Tibial nerve (tissue), 4 donors: ENCODE measurements around the gene ANKRD34C. TPM values are rescaled to one million over a fixed set of nuclear protein-coding genes. Genes with fewer than 3 reads are reported as not detected.

Experiments used
- DNase-seq, 2 donors: peaks; one replicate each; pipeline ENCODE4 v3.0.0-alpha.2; 2019; ENCODE audit warnings: low spot score in 2 of 2
- H3K27ac ChIP-seq, 4 donors: fragments of 200-600 bp; sonication (generic) in 3 of 4; one replicate each; pipeline ENCODE4 v1.5.1; 2017 to 2019; ENCODE audit warnings: mild to moderate bottlenecking in 1 of 4
- H3K27me3 ChIP-seq, 2 donors: fragments of 200-600 bp; sonication (generic) in 1 of 2; one replicate each; pipeline versions ENCODE4 v1.5.1 to v1.6.0; 2017 to 2019
- H3K36me3 ChIP-seq, 3 donors: fragments of 200-600 bp; sonication (generic); one replicate each; pipeline ENCODE4 v1.5.1; 2018 to 2019
- H3K4me1 ChIP-seq, 4 donors: fragments of 200-600 bp; sonication (generic) in 3 of 4; one replicate each; pipeline ENCODE4 v1.5.1; 2017 to 2019
- H3K4me3 ChIP-seq, 4 donors: fragments of 200-600 bp; sonication (generic) in 3 of 4; one replicate each; pipeline ENCODE4 v1.5.1; 2017 to 2019; ENCODE audit warnings: mild to moderate bottlenecking in 1 of 4, moderate library complexity in 1 of 4
- H3K9me3 ChIP-seq, 4 donors: fragments of 200-600 bp; sonication (generic) in 3 of 4; one replicate each; pipeline ENCODE4 v1.5.1; 2017 to 2019
- CTCF ChIP-seq, 5 experiments: fragments of 200-600 bp in 3 of 5; fragments of 450-650 bp in 2 of 5; sonication (generic) in 3 of 5; IDR thresholded peaks; one replicate each; pipeline ENCODE4 v1.5.1; 2016 to 2019; ENCODE audit warnings: antibody characterized with exemption in 5 of 5, mild to moderate bottlenecking in 3 of 5, moderate library complexity in 2 of 5
- EP300 ChIP-seq, 2 donors: sonication (generic); formaldehyde crosslinking; IDR thresholded peaks; one replicate each; pipeline ENCODE4 v1.6.1; 2017; ENCODE audit warnings: antibody characterized with exemption in 2 of 2, mild to moderate bottlenecking in 1 of 2
- POLR2A ChIP-seq, 2 donors: fragments of 450-650 bp; IDR thresholded peaks; one replicate each; pipeline ENCODE4 v1.6.1; 2017; ENCODE audit warnings: antibody characterized with exemption in 2 of 2, mild to moderate bottlenecking in 2 of 2, moderate library complexity in 2 of 2
- WGBS, 2 donors: methylation state at CpG; one replicate each; pipeline ENCODE4 v1.1.5; 2018; 5-methylcytosine and 5-hydroxymethylcytosine counted together
- total RNA-seq, 4 donors: library from RNA; depleted of rRNA; stranded (reverse); fragments of >200 nt; gene quantifications; one replicate each; pipeline ENCODE4 v1.1.0, GENCODE V29; 2016

Gene ANKRD34C
- total RNA-seq, 4 donors from 2014 or later: not detected

- no peaks in the 10 kb centered on the region for H3K9me3 ChIP-seq
- H3K36me3 ChIP-seq: no peaks in the 10 kb centered on the region
- H3K4me1 ChIP-seq: no peaks in the 10 kb centered on the region
- H3K27me3 ChIP-seq: no peaks in the 10 kb centered on the region
- 83 to 90% methylated on average over 7 of the region's 7 CpGs for WGBS, 2 donors
- no peak for DNase-seq
- no peak overlapping the region for H3K4me3 ChIP-seq
- H3K27ac ChIP-seq: no peak overlapping the region
- TF ChIP-seq CTCF (IDR thresholded peaks at IDR 0.05) (no peak), POLR2A (IDR thresholded peaks at IDR 0.05) (no peak), EP300 (IDR thresholded peaks at IDR 0.05) (no peak)
Observed at GRCh38 chr15:79299126-79299840, 16.8 kb downstream of the ANKRD34C start.

- no peaks in the 10 kb centered on the region for H3K27me3 ChIP-seq
- no peak overlapping the region for H3K4me3 ChIP-seq
- H3K9me3 ChIP-seq: no peaks in the 10 kb centered on the region
- no peaks in the 10 kb centered on the region for H3K4me1 ChIP-seq
- H3K36me3 ChIP-seq: no peaks in the 10 kb centered on the region
- no peak for DNase-seq
- 78 to 83% methylated on average over 1 of the region's 1 CpG for WGBS, 2 donors
- no peak overlapping the region for H3K27ac ChIP-seq
- TF ChIP-seq CTCF (IDR thresholded peaks at IDR 0.05) (no peak), EP300 (IDR thresholded peaks at IDR 0.05) (no peak), POLR2A (IDR thresholded peaks at IDR 0.05) (no peak)
Observed at GRCh38 chr15:79299841-79300235, 17.3 kb downstream of the ANKRD34C start.

- 48 to 56% methylated on average over 4 of the region's 4 CpGs for WGBS, 2 donors
Observed at GRCh38 chr15:79307251-79307650, 24.7 kb downstream of the ANKRD34C start.

GRCh38 chr15:79308874-79309273 is 26.4 kb downstream of the ANKRD34C start:
- H3K27me3 ChIP-seq: no peaks in the 10 kb centered on the region
- H3K9me3 ChIP-seq: no peaks in the 10 kb centered on the region
- no peak for DNase-seq
- H3K27ac ChIP-seq: no peak overlapping the region
- H3K4me1 ChIP-seq: peaks cover 0 to 24% (median 7%) of the 10 kb centered on the region in 4 donors
- H3K4me3 ChIP-seq: no peak overlapping the region
- peaks cover 0 to 5% (median 0%) of the 10 kb centered on the region in 3 donors for H3K36me3 ChIP-seq
- 46 to 47% methylated on average over 2 of the region's 2 CpGs for WGBS, 2 donors
- TF ChIP-seq CTCF (IDR thresholded peaks at IDR 0.05): no peak
- no peak for TF ChIP-seq POLR2A (IDR thresholded peaks at IDR 0.05)
- TF ChIP-seq EP300 (IDR thresholded peaks at IDR 0.05): no peak

More at GRCh38 chr15:79307251-79307650, 24.7 kb downstream of the ANKRD34C start:
- H3K4me1 ChIP-seq: peaks cover 0 to 16% (median 6%) of the 10 kb centered on the region in 4 donors
- no peak overlapping the region for H3K4me3 ChIP-seq
- no peak for DNase-seq
- H3K9me3 ChIP-seq: no peaks in the 10 kb centered on the region
- H3K27ac ChIP-seq: no peak overlapping the region
- no peaks in the 10 kb centered on the region for H3K27me3 ChIP-seq
- H3K36me3 ChIP-seq: no peaks in the 10 kb centered on the region
- TF ChIP-seq CTCF (IDR thresholded peaks at IDR 0.05): no peak
- TF ChIP-seq POLR2A (IDR thresholded peaks at IDR 0.05): no peak
- no peak for TF ChIP-seq EP300 (IDR thresholded peaks at IDR 0.05)

- Histone ChIP-seq H3K36me3 (peaks cover 0 to 23% (median 0%) of the 10 kb centered on the region in 3 donors), H3K4me3 (peak overlapping the region; percentile 60 to 68 (median 64)), H3K27ac (no peak overlapping the region), H3K27me3 (no peaks in the 10 kb centered on the region), H3K4me1 (peaks cover 0 to 24% (median 7%) of the 10 kb centered on the region in 4 donors), H3K9me3 (no peaks in the 10 kb centered on the region)
- DNase-seq: no peak
- 1 to 3% methylated on average over 6 to 12 of the region's 17 CpGs for WGBS, 2 donors
- no peak for TF ChIP-seq CTCF (IDR thresholded peaks at IDR 0.05)
- TF ChIP-seq EP300 (IDR thresholded peaks at IDR 0.05): no peak
- no peak for TF ChIP-seq POLR2A (IDR thresholded peaks at IDR 0.05)
Observed at GRCh38 chr15:79310612-79310984, 28.1 kb downstream of the ANKRD34C start.
